ENCODE data around the gene KLHDC10.
"Not testable (repeated sequence)": the region's sequence is repeated elsewhere in the genome, so short reads cannot be mapped to it uniquely, and the experiment has no call there.

The KLHDC10 gene

DNA sequence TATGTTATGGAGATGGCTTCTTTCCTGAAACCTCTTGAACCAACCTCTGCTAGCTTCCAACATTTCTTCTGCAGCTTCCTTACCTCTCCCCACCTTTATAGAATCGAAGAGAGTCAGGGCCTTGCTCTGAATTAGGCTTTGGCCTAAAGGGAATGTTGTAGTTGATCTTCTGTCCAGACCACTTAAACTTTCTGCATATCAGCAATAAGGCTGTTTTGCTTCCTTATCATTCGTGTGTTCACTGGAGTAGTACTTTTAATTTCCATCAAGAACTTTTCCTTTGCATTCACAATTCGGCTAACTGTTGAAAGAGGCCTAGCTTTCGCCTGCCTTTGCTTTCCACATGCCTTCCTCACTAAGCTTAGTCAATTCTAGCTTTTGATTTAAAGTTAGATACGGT, 48.0 kb downstream of the KLHDC10 start:
- Histone ChIP-seq H3K36me3 (ENCODE audit: control insufficient read depth, insufficient read depth, low read length) (no peaks in the 10 kb centered on the region; the same call in none of the 2 replicates), H3K4me3 (replicated peaks; ENCODE audit: low read depth, low read length) (no peak overlapping the region), H3K27me3 (replicated peaks; ENCODE audit: control insufficient read depth, insufficient read depth, low read length) (no peaks in the 10 kb centered on the region)
- no peak for DNase-seq (ENCODE audit: extremely low read depth, insufficient read length)
- TF ChIP-seq, protein P1, sequence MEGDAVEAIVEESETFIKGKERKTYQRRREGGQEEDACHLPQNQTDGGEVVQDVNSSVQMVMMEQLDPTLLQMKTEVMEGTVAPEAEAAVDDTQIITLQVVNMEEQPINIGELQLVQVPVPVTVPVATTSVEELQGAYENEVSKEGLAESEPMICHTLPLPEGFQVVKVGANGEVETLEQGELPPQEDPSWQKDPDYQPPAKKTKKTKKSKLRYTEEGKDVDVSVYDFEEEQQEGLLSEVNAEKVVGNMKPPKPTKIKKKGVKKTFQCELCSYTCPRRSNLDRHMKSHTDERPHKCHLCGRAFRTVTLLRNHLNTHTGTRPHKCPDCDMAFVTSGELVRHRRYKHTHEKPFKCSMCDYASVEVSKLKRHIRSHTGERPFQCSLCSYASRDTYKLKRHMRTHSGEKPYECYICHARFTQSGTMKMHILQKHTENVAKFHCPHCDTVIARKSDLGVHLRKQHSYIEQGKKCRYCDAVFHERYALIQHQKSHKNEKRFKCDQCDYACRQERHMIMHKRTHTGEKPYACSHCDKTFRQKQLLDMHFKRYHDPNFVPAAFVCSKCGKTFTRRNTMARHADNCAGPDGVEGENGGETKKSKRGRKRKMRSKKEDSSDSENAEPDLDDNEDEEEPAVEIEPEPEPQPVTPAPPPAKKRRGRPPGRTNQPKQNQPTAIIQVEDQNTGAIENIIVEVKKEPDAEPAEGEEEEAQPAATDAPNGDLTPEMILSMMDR (IDR thresholded peaks at IDR 0.05; ENCODE audit: insufficient read depth, low read length, poor library complexity, severe bottlenecking) = no peak

DNA sequence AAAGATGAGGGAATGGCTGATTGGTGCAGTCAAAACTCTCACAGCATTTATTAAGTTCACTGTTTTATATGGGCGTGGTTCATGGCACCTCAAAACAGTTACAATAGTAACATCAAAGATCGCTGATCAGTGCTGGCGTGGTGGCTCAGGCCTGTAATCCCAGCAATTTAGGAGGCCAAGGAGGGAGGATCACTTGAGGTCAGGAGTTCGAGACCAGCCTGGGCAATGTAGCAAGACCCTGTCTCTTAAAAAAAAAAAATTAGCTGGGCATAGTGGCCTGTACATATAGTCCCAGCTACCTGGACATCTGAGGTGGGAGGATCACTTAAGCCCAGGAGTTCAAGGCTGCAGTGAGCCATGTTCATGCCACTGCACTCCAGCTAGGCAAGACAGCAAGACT, 48.5 kb downstream of the KLHDC10 start:
- DNase-seq (ENCODE audit: extremely low read depth, insufficient read length) = no peak
- TF ChIP-seq, protein P1 (IDR thresholded peaks at IDR 0.05; ENCODE audit: insufficient read depth, low read length, poor library complexity, severe bottlenecking) = no peak
- H3K36me3 ChIP-seq (ENCODE audit: control insufficient read depth, insufficient read depth, low read length) = no peaks in the 10 kb centered on the region; the same call in none of the 2 replicates
- H3K27me3 ChIP-seq (replicated peaks; ENCODE audit: control insufficient read depth, insufficient read depth, low read length) = no peaks in the 10 kb centered on the region
- H3K4me3 ChIP-seq (replicated peaks; ENCODE audit: low read depth, low read length) = no peak overlapping the region

DNA sequence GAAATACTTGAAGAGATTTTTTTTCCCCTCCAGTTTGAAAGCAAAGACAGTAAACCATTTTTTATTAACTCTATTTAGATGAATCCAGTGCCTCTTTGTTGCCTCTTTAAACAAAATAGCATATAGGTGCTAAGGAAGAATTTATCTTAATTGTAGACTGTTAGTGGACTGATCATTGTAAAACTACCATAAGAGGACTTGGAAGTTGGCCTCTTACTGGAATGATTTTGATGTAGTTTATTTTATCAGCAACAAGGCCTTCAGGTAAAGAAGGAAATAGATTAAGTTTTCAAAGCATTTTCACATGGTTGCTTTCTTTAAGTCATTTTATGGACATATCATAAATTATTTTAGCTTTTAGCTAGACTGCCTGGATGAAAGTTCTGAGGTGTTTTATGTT, 53.2 kb downstream of the KLHDC10 start:
- no peak for DNase-seq (ENCODE audit: extremely low read depth, insufficient read length)
- Histone ChIP-seq H3K36me3 (ENCODE audit: control insufficient read depth, insufficient read depth, low read length) (peaks cover 5% of the 10 kb centered on the region), H3K4me3 (replicated peaks; ENCODE audit: low read depth, low read length) (no peak overlapping the region), H3K27me3 (replicated peaks; ENCODE audit: control insufficient read depth, insufficient read depth, low read length) (no peaks in the 10 kb centered on the region)
- TF ChIP-seq, protein P1 (IDR thresholded peaks at IDR 0.05; ENCODE audit: insufficient read depth, low read length, poor library complexity, severe bottlenecking) = no peak

DNA sequence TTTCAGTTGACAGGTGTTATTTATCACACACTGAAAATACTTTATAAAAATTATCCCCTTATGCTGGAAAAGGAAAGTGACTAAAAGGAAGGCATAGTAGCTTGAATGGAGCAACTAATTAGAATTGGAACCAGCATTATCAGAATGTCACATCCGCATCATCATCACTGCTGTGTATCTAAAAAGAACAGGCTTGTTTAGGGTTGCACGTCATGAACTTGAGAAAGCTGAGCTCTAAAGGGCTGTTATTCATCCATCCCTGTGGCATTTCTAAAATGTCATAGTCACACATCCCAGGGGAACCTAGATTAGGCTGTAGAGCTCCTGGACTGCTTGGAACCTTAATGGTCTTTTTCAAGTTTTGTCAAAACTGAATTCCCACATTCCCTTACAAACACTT, 54.4 kb downstream of the KLHDC10 start:
- DNase-seq (ENCODE audit: extremely low read depth, insufficient read length) = no peak
- Histone ChIP-seq H3K27me3 (replicated peaks; ENCODE audit: control insufficient read depth, insufficient read depth, low read length) (no peaks in the 10 kb centered on the region), H3K36me3 (ENCODE audit: control insufficient read depth, insufficient read depth, low read length) (peaks cover 9% of the 10 kb centered on the region), H3K4me3 (replicated peaks; ENCODE audit: low read depth, low read length) (no peak overlapping the region)
- TF ChIP-seq, protein P1 (IDR thresholded peaks at IDR 0.05; ENCODE audit: insufficient read depth, low read length, poor library complexity, severe bottlenecking) = no peak

DNA sequence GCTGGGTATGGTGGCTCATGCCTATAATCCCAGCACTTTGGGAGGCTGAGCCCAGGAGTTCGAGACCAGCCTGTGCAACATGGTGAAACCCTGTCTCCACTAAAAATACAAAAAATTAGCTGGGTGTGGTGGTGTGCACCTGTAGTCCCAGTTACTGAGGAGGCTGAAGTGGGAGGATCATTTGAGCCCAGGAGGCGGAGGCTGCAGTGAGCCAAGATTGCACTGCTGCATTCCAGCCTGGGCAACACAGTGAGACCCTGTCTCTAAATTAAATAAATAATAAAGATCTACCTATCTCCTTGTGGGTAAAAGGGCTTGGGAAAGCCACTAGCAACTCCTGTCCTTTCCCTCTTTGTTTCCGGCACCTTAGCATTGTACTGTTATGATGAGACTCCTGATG, 56.5 kb downstream of the KLHDC10 start:
- DNase-seq (ENCODE audit: extremely low read depth, insufficient read length); H3K4me3 ChIP-seq (replicated peaks; ENCODE audit: low read depth, low read length); H3K27me3 ChIP-seq (replicated peaks; ENCODE audit: control insufficient read depth, insufficient read depth, low read length): not testable (repeated sequence)
- peaks cover 10% of the 10 kb centered on the region for H3K36me3 ChIP-seq (ENCODE audit: control insufficient read depth, insufficient read depth, low read length)

DNA sequence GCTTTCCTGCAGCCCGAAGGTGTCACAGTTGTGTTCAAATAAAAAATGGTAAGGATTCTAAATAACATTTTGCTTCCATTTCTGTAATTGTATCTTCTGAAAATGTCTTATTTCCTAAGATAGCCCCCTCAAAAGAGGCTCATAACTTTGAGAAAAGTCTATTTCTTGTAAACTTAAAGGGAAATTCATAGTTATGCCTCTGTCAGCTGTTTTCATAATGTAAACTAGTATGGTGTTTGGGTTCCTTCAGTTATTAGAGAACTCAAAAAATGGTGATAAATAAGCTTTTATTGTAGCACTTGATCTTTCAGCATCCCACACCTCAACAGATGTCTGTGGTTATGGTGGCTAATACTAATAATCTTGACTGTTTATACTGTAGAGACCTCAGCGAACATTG, 57.1 kb downstream of the KLHDC10 start:
- TF ChIP-seq, protein P1 (IDR thresholded peaks at IDR 0.05; ENCODE audit: insufficient read depth, low read length, poor library complexity, severe bottlenecking) = no peak
- H3K4me3 ChIP-seq (replicated peaks; ENCODE audit: low read depth, low read length) = no peak overlapping the region
- no peak for DNase-seq (ENCODE audit: extremely low read depth, insufficient read length)
- H3K36me3 ChIP-seq (ENCODE audit: control insufficient read depth, insufficient read depth, low read length) = peaks cover 13% of the 10 kb centered on the region
- no peaks in the 10 kb centered on the region for H3K27me3 ChIP-seq (replicated peaks; ENCODE audit: control insufficient read depth, insufficient read depth, low read length)

Data from GM06990 (cell line).